NOMO-1 (cell line): ENCODE measurements around the gene WDR27.

Source experiments
- DNase-seq, 2 experiments: peaks; one replicate each; lab custom pipeline; 2025; ENCODE audit not compliant: unreplicated experiment in 2 of 2; lab: John Stamatoyannopoulos, UW

The WDR27 gene

GRCh38 chr6:169642455-169642854, 59.4 kb downstream of the WDR27 start:
- no peak for DNase-seq

GRCh38 chr6:169641461-169642085, 60.3 kb downstream of the WDR27 start:
- no peak for DNase-seq

DNA sequence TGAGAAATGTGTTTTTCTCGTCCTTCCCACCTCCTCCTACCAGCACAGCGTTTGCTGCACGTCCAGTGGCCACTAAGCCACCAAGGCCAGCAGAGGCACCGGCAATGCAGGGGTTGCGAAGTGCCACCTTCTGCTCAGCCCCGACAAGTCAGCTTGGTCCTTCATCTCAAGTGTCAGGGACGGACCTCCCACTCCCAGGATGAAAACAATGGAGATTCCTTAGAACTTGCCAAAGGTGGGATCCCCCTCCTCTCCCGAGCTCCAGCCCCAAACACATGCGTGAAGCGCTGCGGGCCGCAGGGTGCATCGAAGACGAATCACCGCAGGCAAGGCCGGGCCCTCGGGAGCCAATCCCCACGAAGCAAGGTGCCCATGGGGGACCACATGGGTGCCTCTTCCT, 60.8 kb downstream of the WDR27 start:
- no peak for DNase-seq

DNA sequence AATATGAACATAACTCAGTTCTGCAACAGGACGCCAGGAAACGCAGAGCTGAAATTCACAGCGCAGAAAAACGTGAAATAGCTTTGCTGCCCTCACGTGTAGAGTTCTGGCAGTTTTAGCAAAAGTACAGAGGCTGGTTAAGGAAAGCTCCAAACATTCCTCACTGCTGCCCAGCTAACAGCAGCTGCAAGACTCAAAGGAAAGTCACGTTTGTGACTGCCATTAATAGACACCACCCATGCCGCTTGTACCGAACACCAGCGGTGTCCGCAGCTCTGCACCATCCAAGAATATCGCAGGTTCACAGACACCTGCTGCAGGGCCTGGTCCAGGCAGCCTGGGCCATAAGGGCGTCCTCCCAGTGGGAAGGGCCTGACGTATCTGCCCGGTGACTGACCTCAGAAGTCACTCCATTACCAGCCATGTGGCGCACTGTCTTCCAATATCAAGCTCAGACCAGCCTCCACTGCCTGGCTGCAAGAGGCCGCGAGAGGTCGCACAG, 61.4 kb downstream of the WDR27 start:
- DNase-seq: no peak

DNA sequence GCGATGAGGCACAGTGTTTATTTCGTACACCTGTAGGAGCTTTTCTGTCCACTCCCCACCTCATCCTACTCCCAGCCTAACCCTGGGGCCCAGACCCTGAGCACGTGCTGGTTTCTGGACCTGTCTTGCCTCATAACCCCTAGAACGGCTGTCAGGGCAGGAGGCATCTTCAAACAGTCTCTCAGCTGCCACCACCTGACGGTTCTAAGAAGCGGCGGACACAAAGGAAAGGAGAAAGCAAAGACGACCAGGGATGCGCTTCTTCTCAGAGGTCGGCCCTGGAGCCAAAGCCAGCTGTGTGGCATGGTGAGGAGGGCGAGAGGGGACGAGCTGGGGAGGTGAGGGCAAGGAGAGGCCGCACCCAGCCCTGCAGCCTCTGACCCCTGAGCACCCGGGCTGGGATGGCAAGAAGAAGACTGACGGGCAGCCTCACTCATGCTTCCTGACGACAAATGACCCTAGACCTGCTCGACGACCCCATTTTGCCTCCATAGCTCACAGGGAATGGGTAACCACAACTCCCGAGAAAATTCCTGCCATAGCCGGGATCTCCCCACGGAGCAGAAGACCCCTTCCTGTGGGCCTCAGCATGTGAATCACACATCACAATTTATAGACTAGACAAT, 62.1 kb downstream of the WDR27 start:
- no peak for DNase-seq

GRCh38 chr6:169638915-169639314, 62.9 kb downstream of the WDR27 start:
- no peak for DNase-seq

DNA sequence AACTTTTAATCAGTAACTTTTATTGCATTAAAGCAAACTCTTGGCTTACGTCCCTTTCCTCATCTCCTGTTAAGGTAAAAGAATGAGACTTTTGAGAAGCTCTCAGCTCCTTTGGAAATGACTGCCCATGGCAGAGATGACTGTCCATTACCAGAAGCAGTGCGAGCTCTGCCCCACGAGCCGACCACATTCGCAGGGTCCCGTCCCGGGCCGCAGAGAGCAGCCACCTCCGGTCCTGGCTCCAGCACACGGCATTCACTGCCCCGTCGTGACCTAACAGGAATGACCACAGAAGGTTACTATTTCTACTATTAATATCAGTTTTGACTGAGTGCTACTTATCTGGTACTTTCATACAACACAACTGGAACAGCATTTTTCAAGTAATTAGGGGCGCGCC, 63.4 kb downstream of the WDR27 start:
- DNase-seq: no peak

DNA sequence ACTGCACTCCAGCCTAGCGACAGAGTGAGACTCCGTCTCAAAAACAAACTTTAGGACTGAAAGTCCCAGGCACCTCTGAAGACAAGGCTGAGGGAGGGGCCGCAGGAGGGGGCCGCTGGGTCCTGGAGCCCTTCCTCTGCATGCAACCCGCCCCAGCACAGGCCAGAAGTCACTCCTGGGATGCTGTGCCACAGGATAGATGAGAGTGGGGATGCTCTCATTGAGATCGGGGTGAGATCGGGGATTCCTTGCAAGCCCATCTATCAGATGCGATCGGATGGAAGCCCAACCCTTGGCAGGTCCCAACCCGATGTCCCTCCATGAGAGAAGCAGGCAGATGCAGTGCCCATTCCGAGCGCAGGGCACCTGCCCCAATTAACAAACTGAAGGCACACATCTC, 66.5 kb downstream of the WDR27 start:
- DNase-seq: no peak

GRCh38 chr6:169632841-169633240, 69.0 kb downstream of the WDR27 start:
- DNase-seq: no peak

- DNase-seq: no peak
These were observed 72.6 kb downstream of the WDR27 start for GRCh38 chr6:169629256-169629655.

GRCh38 chr6:169627736-169628607, 73.9 kb downstream of the WDR27 start:
- DNase-seq: no peak

- DNase-seq: no peak
These were observed 75.2 kb downstream of the WDR27 start for GRCh38 chr6:169626649-169627048.

GRCh38 chr6:169626169-169626568, 75.7 kb downstream of the WDR27 start:
- DNase-seq: no peak

DNA sequence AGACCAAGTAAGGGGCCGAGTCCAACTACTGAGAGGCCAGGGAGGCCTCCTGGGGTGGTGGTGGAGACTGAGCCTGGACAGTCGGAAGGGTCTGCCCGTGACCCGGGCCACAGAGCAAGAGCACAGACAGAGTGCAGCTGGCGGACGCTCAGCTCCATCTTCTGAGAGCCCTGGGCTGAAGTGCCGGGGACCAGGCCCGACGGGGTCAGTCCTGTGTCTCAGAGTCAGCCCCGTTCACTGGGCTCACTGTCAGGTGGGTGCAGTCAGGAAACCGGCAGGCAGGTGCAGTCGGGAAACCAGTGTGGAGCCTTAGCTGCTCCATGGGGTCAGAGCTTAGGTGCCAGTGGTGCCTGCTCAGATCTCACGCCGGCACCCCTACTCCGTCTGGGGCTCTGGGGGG, 76.5 kb downstream of the WDR27 start:
- DNase-seq: no peak

DNA sequence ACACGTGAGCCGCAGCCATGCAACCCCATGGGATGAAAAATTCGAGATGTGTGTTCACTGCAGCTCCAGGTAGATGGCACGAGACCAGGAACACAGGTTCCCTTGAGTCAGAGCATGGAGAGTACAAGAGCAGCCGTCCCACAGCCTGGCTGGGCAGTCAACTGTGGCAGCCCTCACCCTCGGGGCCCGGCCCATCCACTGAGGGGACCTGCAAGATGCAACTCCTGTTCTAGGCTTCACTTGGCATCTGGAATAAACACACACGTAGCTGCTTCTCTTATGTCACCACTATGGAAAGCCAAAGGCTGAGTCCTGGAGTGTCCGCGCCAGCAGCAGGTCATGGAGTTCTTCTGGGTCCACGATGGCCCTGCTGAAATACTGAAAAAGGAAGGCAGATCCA, 77.0 kb downstream of the WDR27 start:
- no peak for DNase-seq

- no peak for DNase-seq
These were observed 77.9 kb downstream of the WDR27 start for GRCh38 chr6:169623975-169624374.

DNA sequence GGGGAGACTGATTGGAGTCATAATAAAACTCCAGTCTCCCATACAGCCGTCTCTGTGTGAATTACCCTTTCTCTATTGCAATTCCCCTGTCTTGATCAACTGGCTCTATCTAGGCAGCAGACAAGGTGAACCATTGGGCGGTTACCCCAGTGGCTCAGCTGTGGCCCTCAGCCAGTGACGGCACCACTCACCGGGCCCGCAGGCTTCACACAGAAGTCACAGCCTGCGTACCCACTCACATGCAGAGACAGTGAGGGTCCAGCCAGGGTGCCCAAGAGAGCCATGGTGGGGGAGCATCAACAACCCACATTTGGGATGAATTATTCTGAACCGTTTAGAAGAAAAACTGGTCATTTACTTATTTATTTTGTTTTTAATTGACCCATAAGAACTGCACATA, 78.5 kb downstream of the WDR27 start:
- no peak for DNase-seq

GRCh38 chr6:169622618-169623017, 79.2 kb downstream of the WDR27 start:
- no peak for DNase-seq

DNA sequence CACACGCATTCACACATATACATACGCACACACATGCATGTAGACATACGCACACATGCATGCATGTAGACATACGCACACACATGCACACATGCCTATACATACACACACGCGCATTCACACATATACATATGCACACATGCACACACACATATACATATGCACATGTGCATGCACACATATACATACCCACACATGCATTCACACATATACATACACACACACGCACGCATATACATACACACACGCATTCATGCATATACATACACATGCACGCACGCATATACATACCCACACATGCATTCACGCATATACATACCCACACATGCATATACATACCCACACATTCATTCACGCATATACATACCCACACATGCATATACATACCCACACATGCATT, 80.5 kb downstream of the WDR27 start:
- DNase-seq: no peak

DNA sequence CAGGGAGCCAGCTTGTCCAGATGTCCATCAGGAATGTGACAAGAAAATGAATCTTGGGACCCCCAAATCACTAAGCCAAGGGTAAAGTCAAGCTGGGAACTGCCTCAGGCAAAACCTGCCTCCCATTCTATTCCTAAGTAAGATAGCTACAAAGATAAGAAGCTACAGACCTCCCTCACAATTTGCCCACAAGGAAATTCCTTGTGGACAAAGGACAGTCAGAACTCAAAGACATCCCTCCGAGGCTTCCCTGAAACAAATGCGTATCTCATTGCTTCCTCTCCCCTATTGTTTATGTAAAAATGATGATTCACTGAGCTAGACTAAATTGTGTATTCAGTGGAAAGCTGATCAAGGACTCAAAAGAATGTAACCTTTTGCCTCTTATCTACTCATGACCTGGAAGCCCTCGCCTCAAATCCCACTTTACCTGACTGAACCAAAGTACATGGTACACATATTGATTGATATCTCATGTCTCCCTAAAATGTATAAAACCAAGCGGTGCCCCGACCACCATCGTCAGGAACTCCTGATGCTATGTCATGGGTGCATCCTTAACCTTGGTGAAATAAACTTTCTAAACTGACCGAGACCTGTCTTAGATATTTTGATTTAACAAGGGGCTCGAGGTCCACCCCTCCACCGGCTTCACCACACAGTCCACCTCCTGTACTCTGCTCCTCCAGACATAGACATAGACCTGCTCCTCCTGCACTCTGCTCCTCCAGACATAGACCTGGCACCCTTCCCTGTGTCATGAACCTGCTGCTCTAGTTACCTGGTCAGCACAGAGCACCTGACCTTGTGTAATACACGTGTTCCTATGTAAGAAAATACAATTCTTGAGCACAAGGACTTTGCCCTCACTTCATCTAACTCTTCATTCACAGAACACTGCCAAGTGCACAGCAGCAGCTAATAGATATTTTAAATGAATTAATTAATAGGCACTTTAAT, 81.4 kb downstream of the WDR27 start:
- no peak for DNase-seq

DNA sequence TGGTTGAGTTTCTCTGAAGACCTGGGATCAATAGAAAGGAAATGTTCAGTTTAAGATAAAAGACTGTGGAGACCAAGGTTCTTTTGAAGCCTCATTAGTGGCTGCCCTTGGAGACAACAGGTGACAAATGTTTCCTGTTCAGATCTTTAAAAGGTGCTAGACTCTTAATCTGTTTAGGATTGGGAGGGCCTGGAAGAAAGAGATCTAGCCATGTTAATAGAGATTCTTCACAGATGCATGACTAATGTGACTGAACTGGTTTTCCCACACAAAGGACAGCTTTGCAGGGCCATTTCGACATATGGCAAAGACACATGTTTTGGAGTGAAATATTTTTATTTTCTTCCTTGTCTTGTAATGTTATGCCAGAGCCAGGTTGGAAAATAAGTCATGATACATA, 82.2 kb downstream of the WDR27 start:
- DNase-seq: no peak
